HEK293 (cell line): ENCODE measurements around the gene ALG12.

Source experiments
- CTCF ChIA-PET: fragments of 350-600 bp; formaldehyde crosslinking; extraction: SDS; loops from one replicate; lab custom pipeline; 2021; ENCODE audit warnings: antibody characterized with exemption; lab: Yijun Ruan, JAX
- POLR2A ChIA-PET: fragments of 300-600 bp; formaldehyde crosslinking; extraction: SDS; loops from one replicate; lab custom pipeline; 2020; ENCODE audit warnings: antibody characterized with exemption, inconsistent platforms; lab: Yijun Ruan, JAX
- H3K27ac ChIP-seq: fragments of 200-500 bp; sonication (Bioruptor generic); 2 replicates; pipeline ENCODE4 v1.5.1; 2014; ENCODE audit warnings: low read depth, low read length, control low read depth, inconsistent platforms; ENCODE audit errors: extremely low read depth
- H3K36me3 ChIP-seq, 2 experiments: fragments of 200-500 bp in 1 of 2; sonication (Bioruptor generic) in 1 of 2; 1 replicate in 1 of 2; 2 replicates in 1 of 2; pipeline ENCODE4 v1.5.1; 2014 to 2017; ENCODE audit warnings: inconsistent platforms in 2 of 2, low read length in 2 of 2; ENCODE audit not compliant: control insufficient read depth in 2 of 2, insufficient read depth in 1 of 2
- H3K4me1 ChIP-seq: fragments of 200-500 bp; sonication (Bioruptor generic); 2 replicates; pipeline ENCODE4 v1.5.1; 2014; ENCODE audit warnings: mild to moderate bottlenecking, low read length, inconsistent platforms; ENCODE audit not compliant: control insufficient read depth, insufficient read depth
- H3K4me3 ChIP-seq: 2 replicates; pipeline ENCODE4 v1.5.1; 2011; ENCODE audit warnings: low read depth, mild to moderate bottlenecking, control low read depth, low read length, moderate library complexity
- H3K9me3 ChIP-seq: fragments of 200-500 bp; sonication (Bioruptor generic); 2 replicates; pipeline ENCODE4 v1.5.1; 2014; ENCODE audit warnings: low read depth, low read length, inconsistent platforms; ENCODE audit not compliant: control insufficient read depth, insufficient read depth
- BCL11B ChIP-seq: fragments of 450-650 bp; formaldehyde crosslinking; IDR thresholded peaks from 2 replicates; pipeline ENCODE4 v1.5.1; 2016; ENCODE audit warnings: low read depth, missing biosample characterization, missing genetic modification characterization
- KLF1 ChIP-seq: fragments of 450-650 bp; formaldehyde crosslinking; IDR thresholded peaks from 2 replicates; pipeline ENCODE4 v1.5.1; 2016; ENCODE audit warnings: missing biosample characterization, missing genetic modification characterization
- KLF7 ChIP-seq: fragments of 450-650 bp; formaldehyde crosslinking; IDR thresholded peaks from 2 replicates; pipeline ENCODE4 v1.5.1; 2016; ENCODE audit warnings: missing biosample characterization, missing genetic modification characterization, borderline replicate concordance
- TCF7L2 ChIP-seq: IDR thresholded peaks from 2 replicates; pipeline ENCODE4 v1.6.1; 2011; ENCODE audit warnings: low read depth, mild to moderate bottlenecking, inconsistent platforms, low read length, moderate library complexity, borderline replicate concordance
- ZNF155 ChIP-seq: fragments of 450-650 bp; formaldehyde crosslinking; IDR thresholded peaks from 2 replicates; pipeline ENCODE4 v1.5.1; 2016; ENCODE audit warnings: missing biosample characterization, missing genetic modification characterization
- ZNF169 ChIP-seq: fragments of 450-650 bp; formaldehyde crosslinking; IDR thresholded peaks from 2 replicates; pipeline ENCODE4 v1.5.1; 2016; ENCODE audit warnings: missing biosample characterization, missing genetic modification characterization
- ZNF19 ChIP-seq: fragments of 450-650 bp; formaldehyde crosslinking; IDR thresholded peaks from 2 replicates; pipeline ENCODE4; 2016; ENCODE audit warnings: missing biosample characterization, missing genetic modification characterization, low read depth
- ZNF24 ChIP-seq: fragments of 450-650 bp; formaldehyde crosslinking; IDR thresholded peaks from 2 replicates; pipeline ENCODE4 v1.5.1; 2016; ENCODE audit warnings: missing biosample characterization, missing genetic modification characterization
- ZNF548 ChIP-seq: fragments of 450-650 bp; formaldehyde crosslinking; IDR thresholded peaks from 2 replicates; pipeline ENCODE4 v1.5.1; 2016; ENCODE audit warnings: missing biosample characterization, missing genetic modification characterization
- ZNF558 ChIP-seq: fragments of 450-650 bp; formaldehyde crosslinking; IDR thresholded peaks from 2 replicates; pipeline ENCODE4 v1.5.1; 2016; ENCODE audit warnings: missing biosample characterization, missing genetic modification characterization
- ZNF707 ChIP-seq: fragments of 450-650 bp; formaldehyde crosslinking; IDR thresholded peaks from 2 replicates; pipeline ENCODE4 v1.5.1; 2016; ENCODE audit warnings: missing biosample characterization, missing genetic modification characterization
- ZNF747 ChIP-seq: fragments of 450-650 bp; formaldehyde crosslinking; IDR thresholded peaks from 2 replicates; pipeline ENCODE4 v1.5.1; 2016; ENCODE audit warnings: missing biosample characterization, missing genetic modification characterization
- ZNF768 ChIP-seq: fragments of 450-650 bp; formaldehyde crosslinking; IDR thresholded peaks from 2 replicates; pipeline ENCODE4 v1.5.1; 2018; ENCODE audit warnings: missing biosample characterization, mild to moderate bottlenecking, missing genetic modification characterization
- ZNF776 ChIP-seq: fragments of 450-650 bp; formaldehyde crosslinking; IDR thresholded peaks from 2 replicates; pipeline ENCODE4 v1.5.0; 2017; ENCODE audit warnings: missing biosample characterization, missing genetic modification characterization, borderline replicate concordance
- TF ChIP-seq, protein P1 (sequence below): fragments of 450-650 bp; formaldehyde crosslinking; IDR thresholded peaks from 2 replicates; pipeline ENCODE4 v1.5.1; 2016; ENCODE audit warnings: missing biosample characterization, missing genetic modification characterization
- TF ChIP-seq, protein P2 (sequence below): fragments of 450-650 bp; IDR thresholded peaks from 2 replicates; pipeline ENCODE4 v1.5.1; 2018; ENCODE audit warnings: missing biosample characterization, missing genetic modification characterization
- TF ChIP-seq, protein P3 (sequence below): fragments of 450-650 bp; formaldehyde crosslinking; IDR thresholded peaks from 2 replicates; pipeline ENCODE4 v1.5.1; 2016; ENCODE audit warnings: missing biosample characterization, missing genetic modification characterization
- TF ChIP-seq, protein P4 (sequence below): fragments of 450-650 bp; formaldehyde crosslinking; optimal IDR thresholded peaks from 2 replicates; pipeline ENCODE3; 2016; ENCODE audit warnings: missing biosample characterization, mild to moderate bottlenecking, missing genetic modification characterization

The ALG12 gene

DNA sequence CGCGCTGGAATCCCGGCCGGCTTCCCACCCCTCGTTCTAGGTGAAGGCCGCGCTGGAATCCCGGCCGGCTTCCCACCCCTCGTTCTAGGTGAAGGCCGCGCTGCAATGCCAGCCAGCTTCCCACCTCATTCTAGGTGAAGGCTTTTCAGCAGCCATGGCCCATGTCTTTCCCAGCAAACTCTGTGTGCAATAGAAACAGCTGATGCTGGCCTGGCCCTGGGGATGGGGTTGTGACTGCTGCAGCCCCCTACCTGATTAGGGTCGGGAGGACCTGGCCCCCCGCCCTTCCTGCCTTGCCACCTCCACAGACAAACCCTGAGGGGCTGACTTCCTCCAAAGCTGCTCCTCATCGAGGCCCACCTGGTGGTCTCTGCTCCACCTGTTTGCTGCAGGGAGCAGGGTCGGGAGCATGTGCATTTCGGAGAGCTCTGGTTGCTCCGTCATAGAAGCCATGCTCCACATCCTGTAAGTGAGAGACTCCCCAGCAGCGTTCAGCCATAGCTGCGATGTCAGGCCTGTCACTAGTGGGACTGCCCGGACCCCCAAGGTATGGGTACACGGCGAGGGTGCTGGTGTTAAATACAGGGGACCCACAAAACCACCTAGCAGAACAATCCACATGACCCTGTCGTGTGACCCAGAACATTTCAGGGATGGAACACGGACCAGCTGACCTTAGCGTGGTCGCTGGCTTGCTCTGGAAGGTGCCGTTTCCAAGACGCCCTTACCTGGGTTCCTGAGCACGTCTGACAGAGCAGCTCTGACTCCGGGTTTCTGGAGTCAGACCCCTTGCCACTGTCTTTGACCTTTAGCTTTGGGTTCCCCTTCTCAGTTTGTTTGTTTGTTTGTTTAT lies 61.2 kb downstream of the ALG12 start (continued):
- TF ChIP-seq, protein P1, sequence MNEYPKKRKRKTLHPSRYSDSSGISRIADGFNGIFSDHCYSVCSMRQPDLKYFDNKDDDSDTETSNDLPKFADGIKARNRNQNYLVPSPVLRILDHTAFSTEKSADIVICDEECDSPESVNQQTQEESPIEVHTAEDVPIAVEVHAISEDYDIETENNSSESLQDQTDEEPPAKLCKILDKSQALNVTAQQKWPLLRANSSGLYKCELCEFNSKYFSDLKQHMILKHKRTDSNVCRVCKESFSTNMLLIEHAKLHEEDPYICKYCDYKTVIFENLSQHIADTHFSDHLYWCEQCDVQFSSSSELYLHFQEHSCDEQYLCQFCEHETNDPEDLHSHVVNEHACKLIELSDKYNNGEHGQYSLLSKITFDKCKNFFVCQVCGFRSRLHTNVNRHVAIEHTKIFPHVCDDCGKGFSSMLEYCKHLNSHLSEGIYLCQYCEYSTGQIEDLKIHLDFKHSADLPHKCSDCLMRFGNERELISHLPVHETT, result no peak

DNA sequence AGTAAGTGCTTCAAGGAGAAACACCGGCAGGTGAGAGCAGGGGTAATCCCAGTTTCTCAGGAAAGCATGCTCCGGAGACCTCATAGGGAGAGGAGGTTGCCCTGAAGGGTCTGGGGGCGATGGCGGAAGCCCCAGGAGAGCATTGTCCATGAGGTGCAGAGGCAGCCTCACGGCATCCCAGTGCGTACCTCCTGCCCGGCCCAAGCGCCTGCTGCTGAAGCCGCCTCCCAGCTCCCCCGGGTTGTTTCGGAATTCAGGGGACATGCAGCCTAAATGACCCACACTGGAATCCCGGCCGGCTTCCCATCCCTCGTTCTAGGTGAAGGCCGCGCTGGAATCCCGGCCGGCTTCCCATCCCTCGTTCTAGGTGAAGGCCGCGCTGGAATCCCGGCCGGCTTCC lies 61.9 kb downstream of the ALG12 start:
- ChIA-PET POLR2A (interaction anchor here (1.3 kb wide), 2 partner anchors 21 to 56 kb away, joined by 3 to 8 read pairs; no protein-coding TSS in a partner anchor), CTCF (no interaction called here)
- Histone ChIP-seq H3K9me3 (no peaks in the 10 kb centered on the region), H3K27ac (no peak overlapping the region), H3K4me1 (peaks cover 8% of the 10 kb centered on the region), H3K36me3 (peaks cover 0 to 13% of the 10 kb centered on the region in 2 experiments; a peak in 2 of 3 replicates), H3K4me3 (no peak overlapping the region)
- TF ChIP-seq ZNF747 (tag by site-specific recombination) (no peak), ZNF548 (tag by site-specific recombination) (no peak), KLF7 (tag by site-specific recombination) (no peak), ZNF707 (tag by site-specific recombination) (no peak), TCF7L2 (no peak), ZNF776 (tag by site-specific recombination) (no peak)
- TF ChIP-seq, protein P2, sequence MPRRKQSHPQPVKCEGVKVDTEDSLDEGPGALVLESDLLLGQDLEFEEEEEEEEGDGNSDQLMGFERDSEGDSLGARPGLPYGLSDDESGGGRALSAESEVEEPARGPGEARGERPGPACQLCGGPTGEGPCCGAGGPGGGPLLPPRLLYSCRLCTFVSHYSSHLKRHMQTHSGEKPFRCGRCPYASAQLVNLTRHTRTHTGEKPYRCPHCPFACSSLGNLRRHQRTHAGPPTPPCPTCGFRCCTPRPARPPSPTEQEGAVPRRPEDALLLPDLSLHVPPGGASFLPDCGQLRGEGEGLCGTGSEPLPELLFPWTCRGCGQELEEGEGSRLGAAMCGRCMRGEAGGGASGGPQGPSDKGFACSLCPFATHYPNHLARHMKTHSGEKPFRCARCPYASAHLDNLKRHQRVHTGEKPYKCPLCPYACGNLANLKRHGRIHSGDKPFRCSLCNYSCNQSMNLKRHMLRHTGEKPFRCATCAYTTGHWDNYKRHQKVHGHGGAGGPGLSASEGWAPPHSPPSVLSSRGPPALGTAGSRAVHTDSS (tag by site-specific recombination), result no peak

DNA sequence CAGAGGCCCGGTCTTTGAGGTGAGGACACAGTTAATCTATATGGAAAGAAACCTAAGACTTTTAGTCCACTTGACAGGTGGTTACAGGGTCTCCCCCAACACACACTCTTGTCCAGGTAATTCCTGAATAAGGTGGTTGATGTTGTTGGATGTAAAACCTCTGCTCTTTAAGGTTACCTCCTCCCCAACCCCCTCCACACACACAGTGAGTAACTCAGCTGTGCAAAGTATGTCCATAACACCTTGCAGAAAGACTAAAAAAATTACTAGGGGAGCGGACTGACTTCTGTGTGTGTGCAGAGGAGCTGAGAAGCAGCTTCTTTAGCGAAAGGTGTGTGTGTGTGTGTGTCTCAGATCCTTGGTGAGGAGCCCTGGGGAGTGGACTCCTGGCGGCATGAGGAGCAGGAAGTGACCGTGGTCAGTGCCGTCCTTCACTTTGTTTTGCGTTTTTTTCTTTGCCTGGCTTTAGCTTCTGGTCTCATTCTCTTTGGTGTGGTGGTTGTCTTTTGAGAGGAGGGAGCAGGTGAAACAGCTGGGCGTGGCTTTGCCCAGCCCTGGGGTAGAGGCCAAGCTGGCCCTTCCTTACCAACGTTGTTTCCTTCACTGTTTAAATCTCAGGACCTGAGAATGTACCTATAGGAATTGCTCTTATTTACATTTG lies 62.9 kb downstream of the ALG12 start:
- Histone ChIP-seq H3K4me3 (peak overlapping the region; percentile 50), H3K9me3 (no peaks in the 10 kb centered on the region), H3K27ac (no peak overlapping the region), H3K4me1 (peaks cover 8% of the 10 kb centered on the region), H3K36me3 (peaks cover 0 to 13% of the 10 kb centered on the region in 2 experiments; a peak in 1 of 3 replicates)
- ChIA-PET CTCF (interaction anchor here (0.5 to 1.8 kb wide), 3 partner anchors 8 to 224 kb away, joined by 3 to 4 read pairs (median 3); no protein-coding TSS in a partner anchor), POLR2A (interaction anchor here (0.5 kb wide), 1 partner anchor 10 kb away, joined by 3 read pairs; no protein-coding TSS in a partner anchor)
- TF ChIP-seq, protein P1, result no peak
- no peak for TF ChIP-seq ZNF155
- no peak for TF ChIP-seq ZNF24 (tag by site-specific recombination)
- TF ChIP-seq ZNF169, result no peak
- TF ChIP-seq, protein P3, sequence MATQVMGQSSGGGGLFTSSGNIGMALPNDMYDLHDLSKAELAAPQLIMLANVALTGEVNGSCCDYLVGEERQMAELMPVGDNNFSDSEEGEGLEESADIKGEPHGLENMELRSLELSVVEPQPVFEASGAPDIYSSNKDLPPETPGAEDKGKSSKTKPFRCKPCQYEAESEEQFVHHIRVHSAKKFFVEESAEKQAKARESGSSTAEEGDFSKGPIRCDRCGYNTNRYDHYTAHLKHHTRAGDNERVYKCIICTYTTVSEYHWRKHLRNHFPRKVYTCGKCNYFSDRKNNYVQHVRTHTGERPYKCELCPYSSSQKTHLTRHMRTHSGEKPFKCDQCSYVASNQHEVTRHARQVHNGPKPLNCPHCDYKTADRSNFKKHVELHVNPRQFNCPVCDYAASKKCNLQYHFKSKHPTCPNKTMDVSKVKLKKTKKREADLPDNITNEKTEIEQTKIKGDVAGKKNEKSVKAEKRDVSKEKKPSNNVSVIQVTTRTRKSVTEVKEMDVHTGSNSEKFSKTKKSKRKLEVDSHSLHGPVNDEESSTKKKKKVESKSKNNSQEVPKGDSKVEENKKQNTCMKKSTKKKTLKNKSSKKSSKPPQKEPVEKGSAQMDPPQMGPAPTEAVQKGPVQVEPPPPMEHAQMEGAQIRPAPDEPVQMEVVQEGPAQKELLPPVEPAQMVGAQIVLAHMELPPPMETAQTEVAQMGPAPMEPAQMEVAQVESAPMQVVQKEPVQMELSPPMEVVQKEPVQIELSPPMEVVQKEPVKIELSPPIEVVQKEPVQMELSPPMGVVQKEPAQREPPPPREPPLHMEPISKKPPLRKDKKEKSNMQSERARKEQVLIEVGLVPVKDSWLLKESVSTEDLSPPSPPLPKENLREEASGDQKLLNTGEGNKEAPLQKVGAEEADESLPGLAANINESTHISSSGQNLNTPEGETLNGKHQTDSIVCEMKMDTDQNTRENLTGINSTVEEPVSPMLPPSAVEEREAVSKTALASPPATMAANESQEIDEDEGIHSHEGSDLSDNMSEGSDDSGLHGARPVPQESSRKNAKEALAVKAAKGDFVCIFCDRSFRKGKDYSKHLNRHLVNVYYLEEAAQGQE (tag by site-specific recombination), result no peak
- TF ChIP-seq BCL11B (tag by site-specific recombination), result no peak
- TF ChIP-seq KLF1 (tag by site-specific recombination), result 0 out of 2 replicates have a peak, but pooled peaks have one; percentile 16
- no peak for TF ChIP-seq ZNF19 (tag by site-specific recombination)
- TF ChIP-seq ZNF558 (tag by site-specific recombination), result no peak
- TF ChIP-seq, protein P4, sequence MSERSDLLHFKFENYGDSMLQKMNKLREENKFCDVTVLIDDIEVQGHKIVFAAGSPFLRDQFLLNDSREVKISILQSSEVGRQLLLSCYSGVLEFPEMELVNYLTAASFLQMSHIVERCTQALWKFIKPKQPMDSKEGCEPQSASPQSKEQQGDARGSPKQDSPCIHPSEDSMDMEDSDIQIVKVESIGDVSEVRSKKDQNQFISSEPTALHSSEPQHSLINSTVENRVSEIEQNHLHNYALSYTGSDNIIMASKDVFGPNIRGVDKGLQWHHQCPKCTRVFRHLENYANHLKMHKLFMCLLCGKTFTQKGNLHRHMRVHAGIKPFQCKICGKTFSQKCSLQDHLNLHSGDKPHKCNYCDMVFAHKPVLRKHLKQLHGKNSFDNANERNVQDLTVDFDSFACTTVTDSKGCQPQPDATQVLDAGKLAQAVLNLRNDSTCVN, result no peak
- TF ChIP-seq ZNF768 (tag by site-specific recombination), result no peak
